ENCODE data around the gene ELP5. TPM values are rescaled to one million over a fixed set of nuclear protein-coding genes. Genes with fewer than 3 reads are reported as not detected.
"Not testable (repeated sequence)": the region's sequence is repeated elsewhere in the genome, so short reads cannot be mapped to it uniquely, and the experiment has no call there.

ELP5 gene
- polyA plus RNA-seq, 3 donors: 51.6 to 63.0 (median 55.1) TPM

DNA sequence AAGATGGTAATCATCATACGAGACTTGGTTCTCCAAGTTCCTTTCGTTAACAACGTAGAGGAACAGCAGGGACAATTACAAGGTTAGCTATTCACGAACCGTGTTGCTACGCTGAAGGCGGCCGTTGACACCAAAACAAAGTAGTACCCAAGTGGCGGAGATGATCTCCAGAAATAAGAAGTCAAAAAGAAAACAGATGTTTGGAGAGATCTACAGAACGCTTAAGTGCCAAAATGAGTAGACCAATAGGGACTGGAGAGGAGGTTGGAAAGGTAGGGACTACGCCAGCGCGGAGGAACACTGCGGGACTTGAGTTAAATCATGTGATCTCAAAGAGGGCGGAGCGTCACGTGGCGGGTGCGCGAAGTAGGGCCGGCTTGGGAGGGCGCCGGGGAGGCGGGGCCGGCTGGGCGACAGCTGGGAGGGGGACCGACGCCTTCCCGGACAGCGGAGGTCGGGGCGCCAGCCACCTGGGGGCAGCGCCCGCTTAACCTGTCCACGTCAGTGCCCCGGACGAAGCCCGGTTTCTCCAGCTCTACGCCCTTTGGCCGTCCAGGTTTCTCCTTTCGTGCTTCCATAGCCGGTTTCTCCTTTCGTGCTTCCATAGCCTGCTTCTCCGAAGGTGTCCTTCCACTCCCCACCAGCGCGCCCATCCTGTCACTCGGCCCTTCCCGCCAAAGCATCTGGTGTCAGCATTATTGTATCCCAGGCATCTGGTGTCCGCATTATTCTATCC, 9.1 kb upstream of the ELP5 start:
- peak; percentile 88 to 99 (median 95) for DNase-seq (ENCODE audit: extremely low read depth in 1 of 11, low read depth in 9 of 11, low spot score in 4 of 11)

DNA sequence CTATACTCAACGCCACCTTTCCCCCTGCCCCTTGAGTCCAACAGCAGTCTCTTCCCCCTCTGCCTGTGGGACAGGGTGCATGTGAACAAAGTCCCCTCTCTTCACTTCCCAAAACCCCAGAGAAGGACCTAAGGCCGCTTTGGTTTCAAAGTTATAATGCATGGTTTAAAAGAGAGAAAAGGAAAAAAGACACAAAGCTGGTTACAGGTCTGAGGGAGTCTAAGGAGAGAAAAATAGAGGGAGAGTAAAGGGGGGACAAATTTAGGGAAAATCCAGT, 8.6 kb upstream of the ELP5 start:
- DNase-seq (ENCODE audit: extremely low read depth in 1 of 11, low read depth in 9 of 11, low spot score in 4 of 11): no peak

DNA sequence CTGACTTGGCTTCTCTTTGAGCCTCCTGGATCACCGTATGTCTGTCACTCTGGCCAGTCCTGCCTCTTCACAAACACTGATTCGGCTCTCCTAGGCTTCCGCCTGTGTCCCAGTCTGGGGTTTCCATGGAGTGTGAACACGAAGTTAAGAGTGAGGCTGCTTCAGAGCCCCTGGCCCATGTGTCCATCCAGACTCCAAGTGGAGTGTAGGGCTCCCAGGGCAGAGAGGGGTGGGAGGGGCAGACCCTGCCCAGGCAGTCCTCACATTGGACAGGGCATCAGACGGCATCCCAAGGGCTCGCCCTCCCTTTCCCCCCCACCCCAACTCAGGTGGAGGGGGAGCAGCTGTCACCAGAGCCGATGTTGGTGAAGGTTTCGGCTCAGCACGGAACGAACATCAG, 8.2 kb upstream of the ELP5 start:
- not testable (repeated sequence) for DNase-seq (ENCODE audit: extremely low read depth in 1 of 11, low read depth in 9 of 11, low spot score in 4 of 11)

DNA sequence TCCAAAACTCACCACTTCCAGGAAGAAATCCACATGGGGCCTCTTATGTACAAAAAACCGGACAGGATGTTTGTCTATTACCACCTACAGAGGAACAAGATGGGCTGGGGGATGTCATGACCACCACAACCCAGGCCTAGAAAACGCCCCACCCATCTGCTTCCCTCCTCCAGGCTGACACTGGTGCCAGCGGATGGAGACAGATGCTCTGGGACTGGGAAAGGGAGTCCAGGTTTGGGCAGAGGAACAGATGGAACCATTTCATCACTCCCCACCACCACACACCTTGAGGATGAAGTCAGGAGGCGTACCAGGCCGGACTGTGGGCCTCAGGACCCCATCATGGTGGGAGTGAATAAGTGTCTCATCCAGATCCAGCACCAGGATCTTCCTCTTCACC, 5.2 kb upstream of the ELP5 start:
- DNase-seq (ENCODE audit: extremely low read depth in 1 of 11, low read depth in 9 of 11, low spot score in 4 of 11): no peak

DNA sequence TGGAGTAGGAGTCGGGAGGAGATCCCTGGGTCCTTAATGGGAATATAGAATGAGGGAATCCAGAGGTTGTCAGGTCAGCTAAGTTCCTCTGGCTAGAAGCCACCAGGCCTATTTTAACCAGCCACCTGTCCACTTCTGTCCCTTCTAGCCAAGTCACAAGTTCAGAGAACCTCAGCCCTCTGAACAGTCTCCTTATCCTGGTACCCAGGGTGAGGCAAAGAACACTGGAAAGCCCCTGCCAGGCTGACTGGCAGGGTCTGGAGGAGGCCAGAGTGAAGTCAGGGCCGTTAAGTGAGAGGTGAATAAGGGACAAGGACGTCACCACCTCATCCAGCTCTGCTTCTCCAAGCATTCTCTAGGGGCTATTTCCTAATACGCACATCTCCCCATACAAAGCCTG, 3.2 kb upstream of the ELP5 start:
- DNase-seq (ENCODE audit: extremely low read depth in 1 of 11, low read depth in 9 of 11, low spot score in 4 of 11): no peak

DNA sequence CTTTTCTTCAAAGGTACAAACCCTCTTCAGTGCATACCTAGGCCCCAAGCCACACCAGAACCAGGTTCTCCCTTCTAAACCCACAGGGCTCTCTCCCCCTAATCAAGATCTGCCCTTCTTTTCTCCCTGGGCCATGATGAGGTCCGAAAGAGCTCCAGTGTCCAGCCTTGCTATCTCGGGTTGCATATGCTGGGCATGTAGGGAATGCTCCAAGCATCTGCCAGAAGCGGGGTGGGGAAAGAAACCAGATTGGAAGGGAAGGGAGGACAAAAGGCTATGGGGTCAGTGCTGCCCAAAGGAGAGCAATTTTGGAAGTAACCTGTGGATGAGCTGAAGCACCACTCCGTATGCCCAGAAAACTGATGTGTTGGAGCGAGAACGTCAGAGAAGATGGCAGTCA, 2.8 kb upstream of the ELP5 start:
- DNase-seq (ENCODE audit: extremely low read depth in 1 of 11, low read depth in 9 of 11, low spot score in 4 of 11): no peak

DNA sequence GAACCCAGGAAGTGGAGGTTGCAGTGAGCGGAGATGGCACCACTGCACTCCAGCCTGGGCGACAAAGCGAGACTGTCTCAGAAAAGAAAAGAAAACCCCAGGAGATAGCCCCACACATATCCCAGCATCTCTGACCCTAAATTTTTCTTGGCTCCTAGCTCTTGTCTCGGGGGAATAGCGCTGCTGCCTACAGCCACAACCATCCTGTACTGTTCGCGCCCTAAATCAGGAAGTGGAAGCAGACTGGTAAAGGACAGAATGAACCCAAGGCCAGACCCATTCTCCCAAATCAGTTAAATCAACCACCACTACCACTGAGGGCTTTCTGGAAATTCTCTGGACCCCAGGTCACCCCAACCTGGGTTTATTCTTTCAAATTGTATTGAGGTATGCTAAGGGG, 2.2 kb upstream of the ELP5 start:
- no peak for DNase-seq (ENCODE audit: extremely low read depth in 1 of 11, low read depth in 9 of 11, low spot score in 4 of 11)

DNA sequence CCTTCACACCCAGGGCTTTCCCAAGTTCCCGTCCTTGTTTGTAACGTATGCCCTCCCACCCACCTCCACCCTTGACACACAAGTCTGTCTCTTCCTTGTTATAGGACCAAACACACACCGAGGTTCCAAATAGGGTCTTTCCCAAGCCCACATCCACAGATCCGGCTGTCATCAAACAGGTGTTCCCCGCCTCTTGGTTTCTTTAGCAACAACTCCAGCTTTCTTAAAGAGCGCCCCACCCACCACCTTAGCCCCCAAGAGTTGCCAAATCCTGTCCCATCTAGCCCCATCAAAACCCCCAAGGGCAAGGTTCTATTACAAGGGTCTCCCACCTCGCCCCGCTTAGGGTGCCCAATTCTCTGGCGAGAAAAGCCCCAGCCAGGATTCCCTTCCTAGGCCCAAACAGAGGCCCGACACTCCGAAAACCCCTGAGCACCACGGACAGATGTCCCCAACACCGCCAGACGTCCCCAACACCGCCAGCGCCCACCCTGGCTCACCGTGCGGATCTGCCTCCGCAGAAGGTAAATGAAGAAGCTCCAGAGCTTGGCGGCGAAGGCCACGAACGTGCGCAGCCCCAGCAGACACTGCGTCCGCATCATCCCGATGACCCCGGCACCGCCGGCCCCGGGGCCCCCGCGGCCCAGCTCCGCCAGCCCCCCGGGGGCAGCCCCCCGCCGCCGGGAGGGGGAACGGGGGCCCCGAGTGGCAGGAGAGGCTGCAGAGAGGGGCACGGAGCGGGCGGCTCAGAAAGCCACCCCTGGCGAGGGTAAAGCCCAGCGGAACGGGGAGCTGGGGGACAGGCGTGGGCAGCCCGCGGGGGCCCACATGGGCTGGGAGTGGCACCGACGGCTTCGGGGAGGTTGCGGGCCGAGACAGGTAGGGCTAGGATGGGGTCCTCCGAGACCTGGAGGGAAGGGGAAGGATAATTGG, 1.1 kb upstream of the ELP5 start:
- DNase-seq (ENCODE audit: extremely low read depth in 1 of 11, low read depth in 9 of 11, low spot score in 4 of 11): no peak

DNA sequence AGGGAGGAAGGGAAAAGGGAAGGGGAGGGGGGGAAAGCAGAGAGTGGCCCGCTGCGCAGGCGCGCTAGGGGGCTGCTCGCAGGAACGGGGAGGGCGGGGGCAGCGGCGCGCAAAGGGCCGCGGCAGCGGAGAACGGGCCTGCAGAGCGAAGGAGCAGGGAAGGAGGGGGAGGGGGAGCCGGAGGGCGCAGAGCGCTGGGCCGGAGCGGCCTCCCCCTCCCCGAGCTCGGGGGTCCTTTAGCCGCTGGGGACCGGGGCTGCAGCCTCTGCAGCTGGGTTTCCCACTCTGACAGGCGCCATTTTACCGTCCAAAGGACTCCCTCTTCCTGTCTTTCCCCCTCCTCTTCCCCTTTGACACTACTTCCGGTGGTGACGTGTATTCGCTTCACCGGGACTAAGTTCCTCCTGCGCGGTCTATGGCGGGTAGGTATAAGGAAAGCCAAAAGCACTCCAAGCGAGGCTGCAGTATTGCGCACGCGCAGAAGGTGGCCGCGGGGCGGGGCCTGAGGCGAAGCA, 297 bp upstream of the ELP5 start, which contains the start of gene CTDNEP1:
CTDNEP1 (minus strand) TSS at position 74 of the 515 bp plus-strand sequence. CDS start 438 bp downstream, outside the sequence.
- DNase-seq (ENCODE audit: extremely low read depth in 1 of 11, low read depth in 9 of 11, low spot score in 4 of 11): peak in 10 of 11 donors; percentile 99 to 100 (median 100)

DNA sequence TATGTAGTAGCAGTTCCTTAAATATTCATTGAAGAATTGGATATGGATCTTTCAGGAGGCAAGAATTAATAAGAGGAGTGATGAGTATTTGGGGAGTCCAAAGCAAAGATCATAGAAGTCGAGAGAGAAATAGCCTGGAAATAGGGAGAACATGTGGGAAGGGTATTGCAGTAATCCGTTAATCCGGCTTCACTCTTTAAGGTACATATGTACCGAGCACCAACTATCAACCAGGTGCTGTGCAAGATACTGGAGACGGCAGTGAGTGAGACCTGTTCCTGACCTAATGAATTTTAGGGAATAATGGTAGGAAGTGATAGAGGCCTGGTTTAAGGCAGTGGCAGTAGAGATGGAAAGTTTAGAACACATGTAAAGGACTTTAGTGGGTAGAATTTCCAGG, 1.1 kb downstream of the ELP5 start:
- no peak for DNase-seq (ENCODE audit: extremely low read depth in 1 of 11, low read depth in 9 of 11, low spot score in 4 of 11)

DNA sequence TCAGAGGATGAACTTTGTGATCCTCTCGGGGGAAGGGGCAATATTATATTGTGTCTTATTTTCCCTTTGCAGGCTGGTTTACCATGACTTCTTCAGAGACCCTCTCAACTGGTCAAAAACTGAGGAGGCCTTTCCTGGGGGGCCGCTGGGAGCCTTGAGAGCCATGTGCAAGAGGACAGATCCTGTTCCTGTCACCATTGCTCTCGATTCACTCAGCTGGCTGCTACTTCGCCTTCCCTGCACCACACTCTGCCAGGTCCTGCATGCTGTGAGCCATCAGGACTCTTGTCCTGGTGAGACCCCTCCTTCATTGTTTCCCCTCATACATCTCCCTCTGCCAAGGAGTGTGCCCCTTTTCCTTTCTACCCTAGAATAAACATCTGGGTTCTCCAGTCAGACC, 2.5 kb downstream of the ELP5 start:
- no peak for DNase-seq (ENCODE audit: extremely low read depth in 1 of 11, low read depth in 9 of 11, low spot score in 4 of 11)

DNA sequence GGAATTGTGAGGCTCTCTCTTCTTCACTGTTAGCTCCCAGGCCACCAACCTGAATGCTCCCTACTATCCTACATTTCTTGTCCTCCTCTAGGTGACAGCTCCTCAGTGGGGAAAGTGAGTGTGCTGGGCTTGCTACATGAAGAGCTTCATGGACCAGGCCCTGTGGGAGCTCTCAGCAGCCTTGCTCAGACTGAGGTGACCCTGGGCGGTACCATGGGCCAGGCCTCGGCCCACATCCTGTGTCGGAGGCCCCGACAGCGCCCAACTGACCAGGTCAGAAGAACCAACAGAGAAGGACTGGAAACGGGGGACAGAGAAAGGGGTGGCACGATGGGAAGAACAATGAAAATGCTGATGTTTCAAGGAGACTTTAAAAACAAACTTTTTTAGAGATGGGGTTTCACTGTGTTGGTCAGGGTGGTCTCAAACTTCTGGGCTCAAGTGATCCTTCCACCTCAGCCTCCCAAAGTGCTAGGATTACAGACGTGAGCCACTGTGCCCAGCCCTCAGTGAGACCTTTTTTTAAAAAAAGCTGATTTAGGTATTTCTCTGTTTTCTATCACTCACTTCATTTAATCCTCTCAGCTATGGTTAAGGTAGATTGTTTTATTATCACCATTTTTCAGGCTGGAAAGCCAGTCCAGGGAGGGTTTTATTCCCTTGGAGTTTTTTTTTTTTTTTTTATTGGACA, 4.9 kb downstream of the ELP5 start:
- no peak for DNase-seq (ENCODE audit: extremely low read depth in 1 of 11, low read depth in 9 of 11, low spot score in 4 of 11)

DNA sequence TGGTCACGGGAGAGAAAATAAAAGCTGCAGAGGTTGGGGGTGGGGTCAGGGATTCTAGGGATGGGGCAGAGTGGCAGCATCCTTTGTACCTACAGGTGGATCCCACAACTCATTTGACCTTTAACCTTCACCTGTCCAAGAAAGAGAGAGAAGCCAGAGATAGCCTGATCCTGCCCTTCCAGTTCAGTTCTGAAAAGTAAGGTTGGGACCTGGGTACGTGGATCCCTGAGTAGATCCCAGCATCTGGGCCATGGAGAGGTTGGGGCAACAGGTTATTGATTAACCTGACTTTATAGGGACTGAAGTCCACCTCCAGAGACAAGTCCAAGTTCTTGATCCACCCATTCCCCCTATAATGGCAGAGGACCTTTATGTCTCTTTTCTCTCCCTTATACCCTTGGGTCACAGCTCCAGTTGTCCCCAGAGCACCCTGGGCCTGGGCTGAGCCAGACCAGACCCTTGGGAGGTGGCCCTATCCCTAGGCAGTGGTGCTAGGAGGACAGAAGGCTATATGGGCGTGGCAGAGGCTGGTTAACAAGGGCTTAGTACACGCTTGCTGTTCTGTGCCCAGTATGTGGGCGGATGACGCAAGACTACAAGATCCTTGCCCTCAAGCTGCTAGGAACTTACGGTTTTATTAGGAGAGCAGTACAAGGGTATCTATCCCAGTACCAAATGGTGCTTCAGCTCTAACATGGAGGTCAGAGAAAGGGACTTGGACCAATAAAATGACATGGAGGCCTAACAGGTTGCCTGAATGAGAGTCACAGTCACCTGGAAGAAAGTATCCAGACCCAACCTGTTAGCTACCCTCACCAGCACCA, 6.9 kb downstream of the ELP5 start:
- DNase-seq (ENCODE audit: extremely low read depth in 1 of 11, low read depth in 9 of 11, low spot score in 4 of 11): no peak

DNA sequence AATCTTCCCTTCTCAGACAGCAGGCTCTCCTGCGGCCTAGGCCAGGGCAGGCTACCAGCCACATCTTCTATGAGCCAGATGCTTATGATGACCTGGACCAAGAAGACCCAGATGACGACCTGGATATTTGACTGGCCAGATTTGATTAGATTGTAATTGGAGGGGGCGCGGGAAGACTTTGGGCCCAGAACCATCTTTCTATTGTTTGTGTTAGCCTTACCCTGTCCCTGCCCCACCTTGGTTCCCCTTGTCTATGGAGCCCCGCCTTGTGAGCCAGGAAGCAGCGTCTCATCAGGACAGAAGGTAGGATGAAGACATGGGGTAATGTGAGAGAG, 7.5 kb downstream of the ELP5 start:
- DNase-seq (ENCODE audit: extremely low read depth in 1 of 11, low read depth in 9 of 11, low spot score in 4 of 11): no peak

DNA sequence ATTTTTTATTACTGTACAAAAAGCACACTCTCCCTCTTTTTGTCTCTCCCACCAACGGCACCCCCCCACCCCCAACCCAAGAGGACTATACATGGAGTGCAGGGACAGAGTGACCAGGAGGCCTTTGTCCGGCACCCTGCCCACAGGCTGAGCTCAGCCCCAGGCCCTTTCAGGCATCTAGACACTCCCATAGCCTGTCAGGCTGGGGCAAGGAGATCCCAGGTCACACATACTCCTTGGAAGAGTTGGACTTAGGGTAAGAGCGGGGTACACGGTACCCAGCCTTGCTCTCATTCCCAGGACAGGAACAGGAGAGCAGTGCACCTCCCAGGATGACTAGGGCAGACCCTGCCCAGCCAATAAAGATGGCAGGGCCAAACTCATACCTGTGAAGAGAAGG, 8.1 kb downstream of the ELP5 start:
- no peak for DNase-seq (ENCODE audit: extremely low read depth in 1 of 11, low read depth in 9 of 11, low spot score in 4 of 11)

DNA sequence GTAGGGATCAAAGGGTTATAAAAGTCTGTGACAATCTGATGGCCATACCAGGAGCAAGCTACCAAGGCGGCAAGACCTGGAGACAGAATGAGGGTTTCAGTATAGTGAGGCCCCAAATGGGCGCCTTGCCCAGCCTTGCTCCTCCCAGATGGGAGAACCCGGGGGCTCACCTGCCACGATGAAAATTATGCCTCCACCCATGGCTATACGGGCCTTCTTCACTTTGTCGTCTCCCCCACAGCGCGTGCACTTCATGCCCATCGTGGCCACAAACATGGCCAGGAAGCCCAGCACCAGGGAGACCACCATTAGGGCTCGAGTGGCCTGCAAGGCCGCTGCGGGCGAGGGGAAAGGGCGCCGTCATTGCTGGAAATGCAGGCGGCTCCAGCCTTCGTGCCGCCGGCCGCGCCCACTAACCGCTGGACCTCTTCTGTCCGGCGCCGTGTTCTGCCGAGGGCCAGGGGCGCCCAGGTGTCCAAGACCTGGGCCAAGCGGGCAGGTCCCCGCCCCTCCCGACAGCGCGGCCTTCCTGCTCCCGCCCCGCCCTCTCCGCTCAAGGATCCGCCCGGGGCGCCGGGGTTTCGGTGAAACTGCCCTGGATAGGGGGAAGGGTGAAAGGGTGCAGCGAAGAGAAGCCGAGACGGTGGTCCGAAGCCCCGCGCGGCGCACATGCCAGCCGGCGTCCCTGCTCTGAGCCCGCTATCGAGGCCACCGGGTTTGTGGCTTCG, 8.8 kb downstream of the ELP5 start:
- no peak for DNase-seq (ENCODE audit: extremely low read depth in 1 of 11, low read depth in 9 of 11, low spot score in 4 of 11)

DNA sequence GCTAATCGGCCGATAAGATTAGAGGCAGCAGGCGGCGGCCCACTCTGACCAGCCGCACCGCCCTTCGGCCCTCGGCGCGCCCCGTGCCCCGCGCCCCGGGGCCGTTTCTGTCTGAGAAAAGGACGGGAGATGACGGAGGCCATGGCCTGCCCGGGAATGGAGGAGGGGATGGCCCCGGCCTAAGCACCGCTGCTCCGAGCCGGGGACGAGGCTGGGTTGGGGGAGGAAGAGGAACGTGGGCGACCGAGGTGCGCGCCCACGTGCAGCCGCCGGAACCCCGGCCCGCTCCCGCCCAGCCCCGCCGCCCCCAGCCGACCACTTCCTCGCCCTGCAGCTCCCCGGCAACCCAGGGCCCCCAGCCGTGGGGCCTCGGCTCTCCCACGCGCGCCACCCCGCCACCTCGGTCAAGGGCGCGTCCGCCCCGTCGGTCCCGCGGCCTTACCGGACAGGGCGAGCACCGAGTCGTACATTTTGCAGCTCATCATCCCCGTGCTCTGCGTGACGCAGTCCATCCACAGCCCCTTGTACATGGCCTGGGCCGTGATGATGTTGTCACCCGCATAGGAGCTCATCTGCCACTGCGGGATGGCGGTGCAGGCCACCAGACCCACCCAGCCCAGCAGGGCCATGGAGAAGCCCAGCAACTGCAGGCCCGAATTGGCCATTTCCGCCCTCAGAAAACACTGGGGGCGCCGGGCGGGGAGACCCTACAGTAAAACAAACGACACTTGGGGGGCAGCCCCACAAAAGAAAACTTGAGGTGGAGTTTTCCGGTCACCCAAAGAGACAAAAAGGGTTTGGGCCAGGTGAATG, 9.6 kb downstream of the ELP5 start:
- no peak for DNase-seq (ENCODE audit: extremely low read depth in 1 of 11, low read depth in 9 of 11, low spot score in 4 of 11)
